ENCODE data around the gene HGFAC. TPM values are rescaled to one million over a fixed set of nuclear protein-coding genes. Genes with fewer than 3 reads are reported as not detected.

HGFAC gene
- total and polyA plus RNA-seq, 9 donors, result 0.51 to 2.5 (median 1.5) TPM

- Histone ChIP-seq H3K27me3 (ENCODE audit: control insufficient read depth, insufficient read depth, low read length) (no peaks in the 10 kb centered on the region), H3K27ac (ENCODE audit: low read length) (no peak overlapping the region), H3K4me1 (ENCODE audit: control insufficient read depth, insufficient read depth, low read length) (peaks cover 25% of the 10 kb centered on the region), H3K36me3 (ENCODE audit: control insufficient read depth, insufficient read depth, low read length) (peaks cover 3% of the 10 kb centered on the region), H3K9me3 (replicated peaks; ENCODE audit: control insufficient read depth, low read depth, low read length) (no peaks in the 10 kb centered on the region), H3K4me3 (ENCODE audit: low read length) (no peak overlapping the region)
- no peak for DNase-seq
- 80% methylated on average over 9 of the region's 13 CpGs for WGBS (ENCODE audit: insufficient coverage)
These were observed 32.4 kb downstream of the HGFAC start for GRCh38 chr4:3473996-3474765.

GRCh38 chr4:3475041-3475712, 33.4 kb downstream of the HGFAC start:
- Histone ChIP-seq H3K4me1 (ENCODE audit: control insufficient read depth, insufficient read depth, low read length) (peaks cover 28% of the 10 kb centered on the region), H3K4me3 (ENCODE audit: low read length) (no peak overlapping the region), H3K9me3 (replicated peaks; ENCODE audit: control insufficient read depth, low read depth, low read length) (no peaks in the 10 kb centered on the region), H3K27ac (ENCODE audit: low read length) (no peak overlapping the region), H3K36me3 (ENCODE audit: control insufficient read depth, insufficient read depth, low read length) (peaks cover 3% of the 10 kb centered on the region), H3K27me3 (ENCODE audit: control insufficient read depth, insufficient read depth, low read length) (no peaks in the 10 kb centered on the region)
- DNase-seq, result no peak
- WGBS (ENCODE audit: insufficient coverage), result 83% methylated on average over 13 of the region's 15 CpGs

- 85% methylated on average over 17 of the region's 22 CpGs for WGBS (ENCODE audit: insufficient coverage)
- no peak for DNase-seq
- H3K27me3 ChIP-seq (ENCODE audit: control insufficient read depth, insufficient read depth, low read length), result no peaks in the 10 kb centered on the region
- no peak overlapping the region for H3K4me3 ChIP-seq (ENCODE audit: low read length)
- H3K36me3 ChIP-seq (ENCODE audit: control insufficient read depth, insufficient read depth, low read length), result peaks cover 3% of the 10 kb centered on the region
- H3K9me3 ChIP-seq (replicated peaks; ENCODE audit: control insufficient read depth, low read depth, low read length), result no peaks in the 10 kb centered on the region
- H3K27ac ChIP-seq (ENCODE audit: low read length), result no peak overlapping the region
- H3K4me1 ChIP-seq (ENCODE audit: control insufficient read depth, insufficient read depth, low read length), result peaks cover 30% of the 10 kb centered on the region
These were observed 34.0 kb downstream of the HGFAC start for GRCh38 chr4:3475713-3476260.

- 80% methylated on average over 17 of the region's 22 CpGs for WGBS (ENCODE audit: insufficient coverage)
- H3K27ac ChIP-seq (ENCODE audit: low read length), result no peak overlapping the region
- DNase-seq, result no peak
- peaks cover 3% of the 10 kb centered on the region for H3K36me3 ChIP-seq (ENCODE audit: control insufficient read depth, insufficient read depth, low read length)
- peaks cover 3% of the 10 kb centered on the region for H3K27me3 ChIP-seq (ENCODE audit: control insufficient read depth, insufficient read depth, low read length)
- peaks cover 36% of the 10 kb centered on the region for H3K4me1 ChIP-seq (ENCODE audit: control insufficient read depth, insufficient read depth, low read length)
- no peak overlapping the region for H3K4me3 ChIP-seq (ENCODE audit: low read length)
- no peaks in the 10 kb centered on the region for H3K9me3 ChIP-seq (replicated peaks; ENCODE audit: control insufficient read depth, low read depth, low read length)
These were observed 34.6 kb downstream of the HGFAC start for GRCh38 chr4:3476341-3476747.

GRCh38 chr4:3476936-3477749, 35.4 kb downstream of the HGFAC start:
- DNase-seq, result no peak
- peaks cover 44% of the 10 kb centered on the region for H3K4me1 ChIP-seq (ENCODE audit: control insufficient read depth, insufficient read depth, low read length)
- WGBS (ENCODE audit: insufficient coverage), result 73% methylated on average over 21 of the region's 27 CpGs
- no peaks in the 10 kb centered on the region for H3K9me3 ChIP-seq (replicated peaks; ENCODE audit: control insufficient read depth, low read depth, low read length)
- H3K36me3 ChIP-seq (ENCODE audit: control insufficient read depth, insufficient read depth, low read length), result peaks cover 3% of the 10 kb centered on the region
- H3K4me3 ChIP-seq (ENCODE audit: low read length), result no peak overlapping the region
- H3K27me3 ChIP-seq (ENCODE audit: control insufficient read depth, insufficient read depth, low read length), result peaks cover 6% of the 10 kb centered on the region
- H3K27ac ChIP-seq (ENCODE audit: low read length), result no peak overlapping the region

- 57% methylated on average over 13 of the region's 23 CpGs for WGBS (ENCODE audit: insufficient coverage)
- DNase-seq, result no peak
- no peak overlapping the region for H3K27ac ChIP-seq (ENCODE audit: low read length)
- no peak overlapping the region for H3K4me3 ChIP-seq (ENCODE audit: low read length)
- peaks cover 3% of the 10 kb centered on the region for H3K36me3 ChIP-seq (ENCODE audit: control insufficient read depth, insufficient read depth, low read length)
- H3K9me3 ChIP-seq (replicated peaks; ENCODE audit: control insufficient read depth, low read depth, low read length), result no peaks in the 10 kb centered on the region
- H3K4me1 ChIP-seq (ENCODE audit: control insufficient read depth, insufficient read depth, low read length), result peaks cover 50% of the 10 kb centered on the region
- peaks cover 6% of the 10 kb centered on the region for H3K27me3 ChIP-seq (ENCODE audit: control insufficient read depth, insufficient read depth, low read length)
These were observed 36.1 kb downstream of the HGFAC start for GRCh38 chr4:3477750-3478430.

- peaks cover 3% of the 10 kb centered on the region for H3K36me3 ChIP-seq (ENCODE audit: control insufficient read depth, insufficient read depth, low read length)
- H3K27ac ChIP-seq (ENCODE audit: low read length), result no peak overlapping the region
- peaks cover 6% of the 10 kb centered on the region for H3K27me3 ChIP-seq (ENCODE audit: control insufficient read depth, insufficient read depth, low read length)
- no peaks in the 10 kb centered on the region for H3K9me3 ChIP-seq (replicated peaks; ENCODE audit: control insufficient read depth, low read depth, low read length)
- WGBS (ENCODE audit: insufficient coverage), result 69% methylated on average over 32 of the region's 35 CpGs
- DNase-seq, result no peak
- H3K4me3 ChIP-seq (ENCODE audit: low read length), result no peak overlapping the region
- H3K4me1 ChIP-seq (ENCODE audit: control insufficient read depth, insufficient read depth, low read length), result peaks cover 55% of the 10 kb centered on the region
These were observed 36.9 kb downstream of the HGFAC start for GRCh38 chr4:3478446-3479357.

- Histone ChIP-seq H3K4me1 (ENCODE audit: control insufficient read depth, insufficient read depth, low read length) (peaks cover 63% of the 10 kb centered on the region), H3K4me3 (ENCODE audit: low read length) (no peak overlapping the region), H3K27me3 (ENCODE audit: control insufficient read depth, insufficient read depth, low read length) (peaks cover 11% of the 10 kb centered on the region), H3K9me3 (replicated peaks; ENCODE audit: control insufficient read depth, low read depth, low read length) (no peaks in the 10 kb centered on the region), H3K36me3 (ENCODE audit: control insufficient read depth, insufficient read depth, low read length) (peaks cover 3% of the 10 kb centered on the region), H3K27ac (ENCODE audit: low read length) (no peak overlapping the region)
- no peak for DNase-seq
- 73% methylated on average over 21 of the region's 25 CpGs for WGBS (ENCODE audit: insufficient coverage)
These were observed 37.8 kb downstream of the HGFAC start for GRCh38 chr4:3479358-3480101.
